K562 (cell line): ENCODE data around the gene STIM1. TPM values are rescaled to one million over a fixed set of nuclear protein-coding genes. Genes with fewer than 3 reads are reported as not detected.

Experiments
- ARID1B ChIP-seq: fragments of 450-650 bp; IDR thresholded peaks from 2 replicates; pipeline ENCODE4 v1.6.1; 2016; ENCODE audit warnings: antibody characterized with exemption, mild to moderate bottlenecking, inconsistent platforms
- BRCA1 ChIP-seq, 2 experiments: fragments of 450-650 bp in 1 of 2; sonication (generic) in 1 of 2; formaldehyde crosslinking in 1 of 2; IDR thresholded peaks; 2 replicates each; pipeline versions ENCODE4 v1.5.0 to v1.6.1; 2017 to 2020; ENCODE audit warnings: mild to moderate bottlenecking in 1 of 2, missing genetic modification reagents in 1 of 2
- E2F6 ChIP-seq, 2 experiments: IDR thresholded peaks; 2 replicates each; pipeline ENCODE4 v1.6.1; 2011; ENCODE audit warnings: borderline replicate concordance in 1 of 2, control low read depth in 1 of 2, low read depth in 1 of 2, low read length in 1 of 2, mild to moderate bottlenecking in 1 of 2, mixed read lengths in 1 of 2, moderate library complexity in 1 of 2; ENCODE audit not compliant: insufficient read depth in 1 of 2, insufficient read length in 1 of 2, poor library complexity in 1 of 2, severe bottlenecking in 1 of 2; ENCODE audit errors: extremely low read depth in 1 of 2
- ELF4 ChIP-seq: fragments of 450-650 bp; formaldehyde crosslinking; IDR thresholded peaks from 2 replicates; pipeline ENCODE4 v1.4.0; 2022; ENCODE audit warnings: missing genetic modification characterization
- ERF ChIP-seq: fragments of 450-650 bp; formaldehyde crosslinking; IDR thresholded peaks from 2 replicates; pipeline ENCODE4 v1.4.0; 2020; ENCODE audit warnings: mild to moderate bottlenecking, mixed read lengths
- ESRRB ChIP-seq: fragments of 250-450 bp; sonication (Bioruptor Pico); IDR thresholded peaks from 2 replicates; pipeline ENCODE4 v1.5.0; 2020; ENCODE audit warnings: mild to moderate bottlenecking, moderate library complexity, borderline replicate concordance
- FOXK2 ChIP-seq, 2 experiments: fragments of 450-650 bp; IDR thresholded peaks in 1 of 2; conservative IDR thresholded peaks in 1 of 2; 2 replicates each; pipeline ENCODE4 v1.6.1; 2016; ENCODE audit warnings: low read depth in 2 of 2, mild to moderate bottlenecking in 1 of 2
- GTF3C2 ChIP-seq: IDR thresholded peaks from 3 replicates; pipeline ENCODE4 v1.6.1; 2011; ENCODE audit warnings: borderline replicate concordance, mild to moderate bottlenecking, moderate library complexity; ENCODE audit not compliant: insufficient read length; ENCODE audit errors: extremely low read depth
- HBP1 ChIP-seq: fragments of 450-650 bp; formaldehyde crosslinking; IDR thresholded peaks from 2 replicates; pipeline ENCODE4 v1.4.0; 2022; ENCODE audit warnings: missing genetic modification characterization
- HDAC8 ChIP-seq: fragments of 450-650 bp; IDR thresholded peaks from 2 replicates; pipeline ENCODE4 v1.6.1; 2016; ENCODE audit warnings: mild to moderate bottlenecking, missing genetic modification characterization, moderate library complexity, missing compliant biosample characterization
- NR3C1 ChIP-seq: sonication (generic); formaldehyde crosslinking; IDR thresholded peaks from 2 replicates; pipeline ENCODE4 v1.8.1; 2022; ENCODE audit warnings: missing genetic modification reagents
- PHB ChIP-seq: fragments of 250-450 bp; sonication (Bioruptor Pico); IDR thresholded peaks from 2 replicates; pipeline ENCODE4 v1.5.0; 2021
- PHF20 ChIP-seq: fragments of 450-650 bp; IDR thresholded peaks from 2 replicates; pipeline ENCODE4 v1.6.1; 2018; ENCODE audit not compliant: partially characterized antibody
- PTBP1 ChIP-seq: fragments of 200-400 bp; formaldehyde crosslinking; IDR thresholded peaks from 2 replicates; pipeline ENCODE4 v1.6.1; 2017; ENCODE audit warnings: low read depth, low read length
- SETDB1 ChIP-seq: IDR thresholded peaks from one replicate; pipeline ENCODE4 v1.6.1; 2012; ENCODE audit warnings: low read length, control low read depth, inconsistent platforms
- SMARCE1 ChIP-seq: fragments of 450-650 bp; IDR thresholded peaks from 2 replicates; pipeline ENCODE4 v1.7.1; 2016; ENCODE audit warnings: mild to moderate bottlenecking
- THRB ChIP-seq: fragments of 450-650 bp; formaldehyde crosslinking; conservative IDR thresholded peaks from 2 replicates; pipeline ENCODE4 v1.4.0; 2022; ENCODE audit warnings: mild to moderate bottlenecking, missing genetic modification characterization
- ZNF217 ChIP-seq: sonication (generic); formaldehyde crosslinking; IDR thresholded peaks from 2 replicates; pipeline ENCODE4 v1.8.0; 2022; ENCODE audit warnings: mild to moderate bottlenecking, missing genetic modification reagents
- ZNF780A ChIP-seq: fragments of 250-450 bp; sonication (Bioruptor Pico); IDR thresholded peaks from 2 replicates; pipeline ENCODE4 v1.5.0; 2021; ENCODE audit warnings: mild to moderate bottlenecking
- polyA plus RNA-seq, 8 experiments: library from polyadenylated mRNA; depleted of rRNA in 4 of 8; stranded (reverse) in 5 of 8; unstranded in 3 of 8; fragments of >200 nt; fragmentation: Nextera tagmentation in 2 of 8; fragmentation: Illumina TruSeq in 1 of 8; extraction: Ambion mirVana in 2 of 8; extraction: Trizol in 1 of 8; gene quantifications; 2 replicates each; pipeline versions ENCODE4 v1.2.1 to v1.2.3, GENCODE V29; 2011 to 2014; ENCODE audit warnings: inconsistent platforms in 1 of 8, missing spikeins in 1 of 8
- total RNA-seq, 7 experiments: library from RNA; depleted of rRNA in 6 of 7; stranded (reverse); fragments of >200 nt in 6 of 7; fragmentation: Illumina TruSeq in 2 of 7; extraction: Trizol in 2 of 7; gene quantifications; 2 replicates each; pipeline versions ENCODE4 v1.2.1 to v1.2.3, GENCODE V29; 2011 to 2021; ENCODE audit warnings: low replicate concordance in 1 of 7

The STIM1 gene
- total and polyA plus RNA-seq, 9 of the 15 experiments (the other 6 are each of a cell fraction or from before 2014, with no cell fraction given): 7.7 to 50.5 (median 22.5) TPM

GRCh38 chr11:3824714-3825472 is 30.6 kb upstream of the STIM1 start (continued):
- TF ChIP-seq FOXK2 (conservative IDR thresholded peaks at IDR 0.05 in 1 of 2, IDR thresholded peaks at IDR 0.05 in 1 of 2; ENCODE audit: low read depth in 2 of 2) (no peak), HDAC8 (tag) (no peak), ARID1B (peak; percentile 39; the same call in 1 of the 2 replicates), GTF3C2 (no peak), PTBP1 (no peak), SETDB1 (no peak), SMARCE1 (no peak), NR3C1 (CRISPR knock-in tag) (no peak), PHB (CRISPR knock-in tag) (no peak), ELF4 (CRISPR knock-in tag) (no peak), ZNF780A (CRISPR knock-in tag) (no peak), ZNF217 (CRISPR knock-in tag) (no peak), ERF (no peak), E2F6 (IDR thresholded peaks at IDR 0.05; ENCODE audit: borderline replicate concordance in 1 of 2, extremely low read depth in 1 of 2, insufficient read depth in 1 of 2, insufficient read length in 1 of 2, low read depth in 1 of 2, low read length in 1 of 2, poor library complexity in 1 of 2, severe bottlenecking in 1 of 2) (no peak), PHF20 (no peak), ESRRB (CRISPR knock-in tag) (no peak), THRB (CRISPR knock-in tag) (no peak; the same call in 1 of the 2 replicates), BRCA1 (IDR thresholded peaks at IDR 0.05) (no peak), BRCA1 (CRISPR knock-in tag; IDR thresholded peaks at IDR 0.05) (no peak), HBP1 (no peak)
